Upper lobe of left lung (tissue), 4 donors: ENCODE results near the gene RASSF3.

Source experiments
- CTCF ChIP-seq, 6 experiments: fragments of 450-650 bp in 4 of 6; fragments of 200-600 bp in 2 of 6; sonication (generic) in 2 of 6; IDR thresholded peaks; one replicate each; pipeline ENCODE4 v1.5.1; 2016 to 2019; ENCODE audit warnings: antibody characterized with exemption in 6 of 6
- EP300 ChIP-seq, 4 donors: sonication (generic); formaldehyde crosslinking; IDR thresholded peaks; one replicate each; pipeline ENCODE4 v1.5.1; 2017; ENCODE audit warnings: antibody characterized with exemption in 4 of 4, control low read depth in 2 of 4
- POLR2A ChIP-seq, 4 donors: fragments of 450-650 bp; IDR thresholded peaks; one replicate each; pipeline ENCODE4 v1.5.1; 2016 to 2017; ENCODE audit warnings: antibody characterized with exemption in 4 of 4, mild to moderate bottlenecking in 2 of 4
- POLR2AphosphoS5 ChIP-seq, 2 donors: sonication (generic); formaldehyde crosslinking; IDR thresholded peaks; one replicate each; pipeline ENCODE4 v1.5.1; 2017; ENCODE audit warnings: antibody characterized with exemption in 2 of 2

GRCh38 chr12:64566831-64567517 lies 43.3 kb upstream of the RASSF3 start:
- TF ChIP-seq CTCF (IDR thresholded peaks at IDR 0.05) (no peak), EP300 (IDR thresholded peaks at IDR 0.05) (no peak), POLR2A (IDR thresholded peaks at IDR 0.05) (no peak), POLR2AphosphoS5 (IDR thresholded peaks at IDR 0.05) (no peak)
